ENCODE results near the gene RUNX2.

GRCh38 chr6:45486736-45487135, 158.6 kb downstream of the RUNX2 start:
- TF ChIP-seq EP300 (IDR thresholded peaks at IDR 0.05; ENCODE audit: borderline replicate concordance) (no peak), TEAD4 (IDR thresholded peaks at IDR 0.05) (no peak), YY1 (IDR thresholded peaks at IDR 0.05; ENCODE audit: low read depth) (no peak), RAD21 (IDR thresholded peaks at IDR 0.05; ENCODE audit: low read depth) (no peak)
